IgD-negative memory B cell (primary cell): Measurements from ENCODE around the gene ZNF74. TPM values are rescaled to one million over a fixed set of nuclear protein-coding genes. Genes with fewer than 3 reads are reported as not detected.
A peak's percentile ranks its signal among the peaks of the same experiment; 100 is the strongest.
"Not testable (repeated sequence)": the region's sequence is repeated elsewhere in the genome, so short reads cannot be mapped to it uniquely, and the experiment has no call there.

Experiments
- H3K27ac Mint-ChIP-seq, 3 donors: one replicate each; pipeline ENCODE4 v1.8.0; 2020 to 2022; ENCODE audit warnings: mild to moderate bottlenecking in 3 of 3, mixed read lengths in 3 of 3, moderate library complexity in 1 of 3
- H3K27me3 Mint-ChIP-seq: one replicate; pipeline ENCODE4 v1.8.0; 2021; ENCODE audit warnings: mixed read lengths
- H3K36me3 Mint-ChIP-seq: one replicate; pipeline ENCODE4 v1.8.0; 2020; ENCODE audit warnings: mild to moderate bottlenecking, mixed read lengths
- H3K4me1 Mint-ChIP-seq, 3 donors: one replicate each; pipeline ENCODE4 v1.8.0; 2020 to 2022; ENCODE audit warnings: mixed read lengths in 3 of 3, mild to moderate bottlenecking in 1 of 3
- H3K4me3 Mint-ChIP-seq, 4 donors: one replicate each; pipeline ENCODE4 v1.8.0; 2020 to 2022; ENCODE audit warnings: mild to moderate bottlenecking in 4 of 4, mixed read lengths in 4 of 4, moderate library complexity in 3 of 4
- H3K9me3 Mint-ChIP-seq, 3 donors: one replicate each; pipeline ENCODE4 v1.8.0; 2020 to 2021; ENCODE audit warnings: mixed read lengths in 3 of 3, mild to moderate bottlenecking in 1 of 3
- polyA plus RNA-seq: library from polyadenylated mRNA; unstranded; fragments of 300-500 nt; fragmentation: Illumina TruSeq; gene quantifications from one replicate; pipeline ENCODE4 v1.2.3, GENCODE V29; 2021

The ZNF74 gene
- polyA plus RNA-seq, 1 donor from 2014 or later: 6.6 TPM

DNA sequence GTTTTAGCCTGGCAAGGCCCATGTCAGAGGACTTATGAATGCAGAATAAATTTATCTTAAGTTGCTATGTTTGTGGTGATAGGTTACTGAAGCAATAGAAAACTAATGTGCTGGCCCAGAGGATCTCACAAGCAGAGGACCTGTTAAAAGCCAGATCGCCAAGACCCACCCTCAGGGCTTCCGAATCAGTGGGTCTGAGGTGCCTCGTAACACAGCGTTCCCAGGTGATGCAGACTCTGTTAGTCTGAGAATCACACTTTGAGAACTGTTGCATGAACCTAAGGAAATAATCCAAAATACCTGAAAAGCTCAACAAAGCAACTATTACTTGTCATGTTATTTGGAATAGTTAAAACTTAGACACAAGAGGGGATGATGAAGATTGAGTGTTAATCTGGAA is 50.4 kb downstream of the ZNF74 start:
- H3K36me3 Mint-ChIP-seq: peaks cover 4% of the 10 kb centered on the region
- H3K4me1 Mint-ChIP-seq: no peaks in the 10 kb centered on the region
- peak overlapping the region in 1 of 4 donors; percentile 63 for H3K4me3 Mint-ChIP-seq
- no peak overlapping the region for H3K27ac Mint-ChIP-seq
- H3K27me3 Mint-ChIP-seq: no peaks in the 10 kb centered on the region
- H3K9me3 Mint-ChIP-seq: no peaks in the 10 kb centered on the region

DNA sequence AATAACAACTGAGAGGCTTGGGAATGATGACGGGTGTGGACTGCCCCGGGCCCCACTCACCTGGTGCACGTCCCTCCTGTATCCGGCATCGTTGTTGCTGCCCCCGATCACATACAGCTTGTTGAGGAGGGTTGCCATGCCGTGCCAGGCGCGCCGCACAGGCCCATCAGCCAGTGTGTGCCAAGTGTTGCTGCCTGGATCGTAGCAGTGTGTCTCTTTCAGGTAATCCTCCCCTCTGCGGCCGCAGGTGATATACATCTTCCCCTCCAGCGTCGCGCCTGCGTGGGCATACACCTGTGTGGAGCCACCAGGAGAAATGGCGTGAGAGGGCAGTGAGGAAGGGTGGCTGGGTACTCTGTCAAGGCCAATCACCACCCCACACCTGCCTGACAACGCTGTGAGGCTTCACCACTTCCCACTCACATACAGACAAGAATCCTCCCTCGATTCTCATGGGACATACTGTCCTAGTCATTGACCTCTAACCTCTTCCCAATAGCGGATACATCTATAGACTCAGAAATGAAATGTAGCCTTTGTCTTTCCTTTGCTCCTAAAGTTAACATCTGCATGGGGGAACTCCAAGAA is 52.5 kb downstream of the ZNF74 start:
- Mint-ChIP-seq H3K36me3 (peaks cover 6% of the 10 kb centered on the region), H3K27ac (no peak overlapping the region), H3K9me3 (no peaks in the 10 kb centered on the region), H3K4me1 (no peaks in the 10 kb centered on the region), H3K4me3 (no peak overlapping the region), H3K27me3 (no peaks in the 10 kb centered on the region)

DNA sequence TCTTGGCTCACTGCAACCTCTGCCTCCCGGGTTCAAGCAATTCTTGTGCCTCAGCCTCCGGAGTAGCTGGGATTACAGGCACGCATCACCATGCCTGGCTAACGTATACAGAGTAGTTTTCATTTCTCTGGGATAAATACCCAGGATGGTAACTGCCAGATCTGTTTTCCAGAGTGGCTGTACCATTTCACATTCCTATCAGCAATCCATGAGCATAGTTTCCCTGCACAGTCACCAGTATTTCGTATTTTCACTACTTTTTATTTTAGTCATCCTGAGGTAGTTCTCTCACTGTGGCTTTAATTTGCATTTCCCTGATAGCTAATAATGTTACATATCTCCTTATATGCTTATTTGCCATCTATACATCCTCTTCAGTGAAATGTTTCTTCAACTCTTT is 54.7 kb downstream of the ZNF74 start:
- Mint-ChIP-seq H3K4me3 (no peak overlapping the region), H3K9me3 (no peaks in the 10 kb centered on the region), H3K27me3 (no peaks in the 10 kb centered on the region), H3K27ac (no peak overlapping the region), H3K36me3 (peaks cover 4% of the 10 kb centered on the region), H3K4me1 (no peaks in the 10 kb centered on the region)

DNA sequence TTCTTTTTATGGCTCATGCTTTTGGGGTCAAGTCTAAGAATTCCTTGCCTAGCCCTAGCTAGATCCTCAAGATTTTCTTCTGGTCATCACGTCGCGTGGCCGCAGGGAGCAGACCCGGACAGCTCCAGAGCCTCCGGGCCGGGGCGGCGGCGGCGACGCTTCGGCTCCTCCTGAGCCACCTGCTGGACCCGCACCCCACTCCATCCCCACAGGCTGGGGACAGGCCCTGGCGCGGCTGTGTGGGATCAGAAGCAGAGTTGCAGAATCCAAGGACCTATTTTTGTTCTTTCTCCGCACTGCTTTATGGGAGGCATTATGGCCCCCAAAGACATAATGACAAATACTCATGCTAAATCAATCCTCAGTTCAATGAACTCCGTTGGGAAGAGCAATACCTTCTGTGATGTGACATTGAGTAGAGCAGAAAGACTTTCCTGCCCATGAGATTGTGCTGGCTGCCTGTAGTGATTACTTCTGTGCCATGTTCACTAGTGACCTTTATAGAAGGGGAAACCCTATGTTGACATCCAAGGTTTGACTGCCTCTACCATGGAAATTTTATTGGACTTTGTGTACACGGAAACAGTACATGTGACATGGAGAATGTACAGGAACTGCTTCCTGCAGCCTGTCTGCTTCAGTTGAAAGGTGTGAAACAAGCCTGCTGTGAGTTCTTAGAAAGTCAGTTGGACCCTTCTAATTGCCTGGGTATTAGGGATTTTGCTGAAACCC is 56.0 kb downstream of the ZNF74 start:
- H3K36me3 Mint-ChIP-seq: peaks cover 4% of the 10 kb centered on the region
- no peaks in the 10 kb centered on the region for H3K9me3 Mint-ChIP-seq
- no peak overlapping the region for H3K27ac Mint-ChIP-seq
- no peaks in the 10 kb centered on the region for H3K27me3 Mint-ChIP-seq
- H3K4me1 Mint-ChIP-seq: no peaks in the 10 kb centered on the region
- H3K4me3 Mint-ChIP-seq: no peak overlapping the region

DNA sequence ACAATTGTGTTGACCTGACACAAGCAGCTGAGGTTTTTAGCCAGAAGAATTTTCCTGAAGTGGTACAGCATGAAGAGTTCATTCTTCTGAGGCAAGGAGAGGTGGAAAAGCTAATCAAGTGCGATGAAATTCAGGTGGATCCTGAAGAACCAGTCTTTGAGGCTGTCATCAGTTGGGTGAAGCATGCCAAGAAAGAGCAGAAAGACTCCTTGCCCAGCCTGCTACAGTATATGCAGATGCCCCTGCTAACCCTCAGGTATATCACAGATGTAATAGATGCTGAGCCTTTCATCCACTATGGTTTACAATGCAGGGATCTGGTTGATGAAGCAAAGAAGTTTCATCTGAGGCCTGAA is 56.6 kb downstream of the ZNF74 start:
- Mint-ChIP-seq H3K27ac (no peak overlapping the region), H3K4me1 (no peaks in the 10 kb centered on the region), H3K4me3 (no peak overlapping the region), H3K9me3 (no peaks in the 10 kb centered on the region), H3K27me3 (no peaks in the 10 kb centered on the region), H3K36me3 (peaks cover 4% of the 10 kb centered on the region)

DNA sequence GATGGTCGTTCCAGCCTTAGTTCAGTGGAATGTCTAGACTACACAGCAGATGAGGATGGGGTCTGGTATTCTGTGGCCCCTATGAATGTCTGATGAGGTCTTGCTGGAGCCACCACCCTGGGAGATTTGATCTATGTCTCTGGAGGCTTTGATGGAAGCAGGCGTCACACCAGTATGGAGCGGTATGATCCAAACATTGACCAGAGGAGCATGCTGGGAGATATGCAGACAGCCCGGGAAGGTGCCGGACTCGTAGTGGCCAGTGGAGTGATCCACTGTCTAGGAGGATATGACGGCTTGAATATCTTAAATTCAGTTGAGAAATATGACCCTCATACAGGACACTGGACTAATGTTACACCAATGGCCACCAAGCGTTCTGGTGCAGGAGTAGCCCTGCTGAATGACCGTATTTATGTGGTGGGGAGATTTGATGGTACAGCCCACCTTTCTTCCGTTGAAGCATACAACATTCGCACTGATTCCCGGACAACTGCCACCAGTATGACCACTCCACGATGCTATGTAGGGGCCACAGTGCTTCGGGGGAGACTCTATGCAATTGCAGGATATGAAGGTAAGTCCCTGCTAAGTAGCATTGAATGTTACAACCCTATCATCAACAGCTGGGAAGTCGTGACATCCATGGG is 57.3 kb downstream of the ZNF74 start:
- peak overlapping the region in 1 of 3 donors; percentile 53 for H3K27ac Mint-ChIP-seq
- not testable (repeated sequence) for H3K4me1 Mint-ChIP-seq

DNA sequence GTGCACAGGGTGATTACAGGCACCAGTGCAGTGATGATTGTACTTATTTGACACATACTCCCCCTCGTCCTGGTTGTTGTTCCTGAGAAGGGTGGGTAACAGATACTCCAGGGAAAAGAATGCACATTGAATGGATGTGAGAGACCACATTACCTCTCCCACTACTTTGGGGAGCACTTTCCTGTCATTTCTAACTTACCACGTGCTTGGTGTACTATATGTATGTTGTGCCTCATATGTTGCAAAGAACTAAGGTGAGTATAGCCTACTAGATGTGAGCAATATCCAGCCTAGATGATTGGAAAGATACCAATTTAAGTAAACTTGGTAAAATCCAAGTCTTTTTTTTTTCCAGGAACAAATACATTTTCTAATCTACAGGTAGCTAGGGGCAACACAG is 58.0 kb downstream of the ZNF74 start:
- Mint-ChIP-seq H3K4me1 (peaks cover 5 to 7% (median 7%) of the 10 kb centered on the region in 3 donors), H3K36me3 (peaks cover 7% of the 10 kb centered on the region), H3K27ac (no peak overlapping the region), H3K27me3 (no peaks in the 10 kb centered on the region), H3K9me3 (no peaks in the 10 kb centered on the region), H3K4me3 (no peak overlapping the region)

More for the DNA sequence above, 57.3 kb downstream of the ZNF74 start:
- not testable (repeated sequence) for H3K9me3 Mint-ChIP-seq, H3K4me3 Mint-ChIP-seq, H3K27me3 Mint-ChIP-seq, H3K36me3 Mint-ChIP-seq

- no peaks in the 10 kb centered on the region for H3K9me3 Mint-ChIP-seq
- peaks cover 7% of the 10 kb centered on the region for H3K36me3 Mint-ChIP-seq
- H3K27ac Mint-ChIP-seq: no peak overlapping the region
- no peak overlapping the region for H3K4me3 Mint-ChIP-seq
- no peaks in the 10 kb centered on the region for H3K27me3 Mint-ChIP-seq
- H3K4me1 Mint-ChIP-seq: peaks cover 5 to 7% (median 7%) of the 10 kb centered on the region in 3 donors
Observed at GRCh38 chr22:20453222-20453621, 59.3 kb downstream of the ZNF74 start.

DNA sequence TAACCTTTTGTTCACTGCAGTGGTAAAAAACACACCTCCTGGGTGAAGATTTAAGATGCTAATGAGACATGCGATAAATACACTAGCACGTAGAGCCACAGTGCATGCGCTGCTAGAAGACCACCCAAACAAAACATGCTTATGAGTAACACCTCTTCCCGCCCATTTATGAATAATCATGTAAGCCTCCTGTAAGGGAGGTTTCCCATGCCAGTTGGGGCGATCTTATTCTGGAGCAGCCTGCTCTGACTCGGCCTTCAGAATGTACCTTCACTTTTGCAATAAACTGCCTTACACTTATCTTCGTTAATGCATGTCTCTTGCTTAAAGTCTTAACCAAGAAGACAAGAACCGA is 61.7 kb downstream of the ZNF74 start:
- no peaks in the 10 kb centered on the region for H3K27me3 Mint-ChIP-seq
- no peak overlapping the region for H3K4me3 Mint-ChIP-seq
- H3K4me1 Mint-ChIP-seq: peaks cover 12 to 13% (median 13%) of the 10 kb centered on the region in 3 donors
- no peak overlapping the region for H3K27ac Mint-ChIP-seq
- H3K9me3 Mint-ChIP-seq: no peaks in the 10 kb centered on the region
- peaks cover 9% of the 10 kb centered on the region for H3K36me3 Mint-ChIP-seq

- Mint-ChIP-seq H3K27ac (peak overlapping the region in 1 of 3 donors; percentile 37), H3K4me1 (peaks cover 12 to 15% (median 13%) of the 10 kb centered on the region in 3 donors), H3K27me3 (no peaks in the 10 kb centered on the region), H3K36me3 (peaks cover 7% of the 10 kb centered on the region), H3K9me3 (no peaks in the 10 kb centered on the region), H3K4me3 (peak overlapping the region in 2 of 4 donors; percentile 25 to 37)
Observed at GRCh38 chr22:20456064-20456721, 62.2 kb downstream of the ZNF74 start.

GRCh38 chr22:20456722-20457076 is 62.7 kb downstream of the ZNF74 start:
- Mint-ChIP-seq H3K4me1 (peaks cover 12 to 15% (median 13%) of the 10 kb centered on the region in 3 donors), H3K4me3 (peak overlapping the region in 1 of 4 donors; percentile 37), H3K9me3 (no peaks in the 10 kb centered on the region), H3K36me3 (peaks cover 7% of the 10 kb centered on the region), H3K27me3 (no peaks in the 10 kb centered on the region), H3K27ac (peak overlapping the region in 1 of 3 donors; percentile 37)

DNA sequence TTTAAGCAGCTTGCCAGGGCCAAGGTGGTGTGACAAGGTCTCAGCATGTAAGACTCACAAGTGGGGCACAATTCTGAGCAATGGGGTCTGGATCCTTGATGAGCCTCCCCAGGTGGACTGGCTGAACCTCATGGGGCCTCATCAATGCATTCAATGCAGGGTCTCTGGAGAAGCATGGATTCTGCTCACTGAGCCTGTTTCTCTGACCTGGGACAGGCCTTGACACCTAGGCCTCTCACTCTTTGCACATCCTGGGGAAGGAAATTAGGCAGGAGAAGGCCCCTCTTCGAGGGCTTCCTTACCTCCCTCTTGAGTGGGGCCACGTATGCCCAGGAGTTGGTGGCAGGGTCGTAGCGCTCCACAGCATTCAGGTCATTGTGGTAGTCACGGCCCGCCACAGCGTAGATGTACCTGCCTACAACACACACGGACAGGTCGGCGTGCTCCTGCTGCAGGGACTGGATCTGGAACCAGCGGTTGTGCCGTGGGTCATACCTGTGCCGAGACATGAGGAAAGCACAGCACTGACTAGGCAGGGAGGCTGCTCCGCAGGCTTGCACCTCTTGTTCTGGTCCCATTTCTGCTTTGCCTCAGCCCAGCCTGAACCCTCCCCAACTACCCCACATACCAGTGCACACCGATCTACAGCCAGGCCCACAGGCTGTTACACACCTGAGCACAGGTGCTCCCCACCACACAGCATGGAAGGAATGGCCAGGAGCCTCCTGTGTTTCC is 63.7 kb downstream of the ZNF74 start:
- H3K36me3 Mint-ChIP-seq: peaks cover 4% of the 10 kb centered on the region
- H3K27ac Mint-ChIP-seq: no peak overlapping the region
- peaks cover 16 to 19% (median 18%) of the 10 kb centered on the region in 3 donors for H3K4me1 Mint-ChIP-seq

More for the DNA sequence above, 63.7 kb downstream of the ZNF74 start:
- H3K4me3 Mint-ChIP-seq: no peak overlapping the region
- no peaks in the 10 kb centered on the region for H3K9me3 Mint-ChIP-seq
- no peaks in the 10 kb centered on the region for H3K27me3 Mint-ChIP-seq
